AG09319 (cell line): ENCODE results near the gene LRRC26.

Experiments used
- DNase-seq: peaks from one replicate; pipeline ENCODE4 v3.0.0-alpha.2; 2010; ENCODE audit warnings: low read depth; ENCODE audit errors: extremely low read depth
- TF ChIP-seq, protein P1 (sequence below): IDR thresholded peaks from 2 replicates; pipeline ENCODE4 v1.5.1; 2011; ENCODE audit warnings: low read depth, mild to moderate bottlenecking, inconsistent platforms, low read length, moderate library complexity

The LRRC26 gene

DNA sequence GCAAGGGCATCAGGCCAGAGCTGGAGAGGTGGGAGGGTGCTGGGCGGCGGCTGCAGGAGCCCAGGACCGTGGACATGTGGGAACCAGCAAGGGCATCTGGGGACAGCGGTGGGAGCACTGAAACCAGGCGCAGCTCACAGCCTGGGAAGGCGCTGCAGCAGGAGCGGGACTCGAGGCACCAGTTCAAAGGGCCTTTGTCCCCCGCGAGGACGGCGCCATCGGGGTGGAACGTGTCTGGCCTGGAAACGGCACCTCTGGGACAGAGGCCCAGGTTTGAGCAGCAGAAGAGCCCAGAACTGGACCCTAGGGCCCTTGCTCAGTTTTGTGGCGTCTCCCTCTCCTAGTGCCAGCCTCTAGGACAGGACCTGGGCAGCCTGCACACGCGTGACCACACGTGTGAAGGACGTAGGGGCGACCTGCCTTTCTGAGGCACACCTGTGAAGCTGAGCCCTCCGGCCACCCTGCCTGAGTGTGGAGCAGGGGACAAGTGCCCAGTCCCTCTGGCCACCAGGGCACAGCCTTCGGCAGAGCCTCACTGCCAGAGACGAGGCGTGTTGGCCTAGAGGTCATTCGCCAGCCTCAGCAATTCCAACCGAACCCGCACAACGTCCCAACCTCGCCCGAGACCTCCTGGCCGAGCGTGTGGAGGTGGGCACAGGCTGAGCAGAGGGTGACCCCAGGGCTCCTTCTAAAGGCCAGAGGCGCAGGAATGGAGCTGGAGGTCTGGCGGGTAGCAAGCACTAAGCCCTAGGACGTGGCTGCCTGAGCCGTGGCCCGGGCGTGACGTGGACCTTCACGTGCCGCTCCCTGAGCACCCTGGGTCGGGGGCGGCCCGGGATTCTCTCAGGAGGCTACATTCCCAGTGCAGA lies 4.2 kb upstream of the LRRC26 start:
- TF ChIP-seq, protein P1, sequence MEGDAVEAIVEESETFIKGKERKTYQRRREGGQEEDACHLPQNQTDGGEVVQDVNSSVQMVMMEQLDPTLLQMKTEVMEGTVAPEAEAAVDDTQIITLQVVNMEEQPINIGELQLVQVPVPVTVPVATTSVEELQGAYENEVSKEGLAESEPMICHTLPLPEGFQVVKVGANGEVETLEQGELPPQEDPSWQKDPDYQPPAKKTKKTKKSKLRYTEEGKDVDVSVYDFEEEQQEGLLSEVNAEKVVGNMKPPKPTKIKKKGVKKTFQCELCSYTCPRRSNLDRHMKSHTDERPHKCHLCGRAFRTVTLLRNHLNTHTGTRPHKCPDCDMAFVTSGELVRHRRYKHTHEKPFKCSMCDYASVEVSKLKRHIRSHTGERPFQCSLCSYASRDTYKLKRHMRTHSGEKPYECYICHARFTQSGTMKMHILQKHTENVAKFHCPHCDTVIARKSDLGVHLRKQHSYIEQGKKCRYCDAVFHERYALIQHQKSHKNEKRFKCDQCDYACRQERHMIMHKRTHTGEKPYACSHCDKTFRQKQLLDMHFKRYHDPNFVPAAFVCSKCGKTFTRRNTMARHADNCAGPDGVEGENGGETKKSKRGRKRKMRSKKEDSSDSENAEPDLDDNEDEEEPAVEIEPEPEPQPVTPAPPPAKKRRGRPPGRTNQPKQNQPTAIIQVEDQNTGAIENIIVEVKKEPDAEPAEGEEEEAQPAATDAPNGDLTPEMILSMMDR, result no peak
- DNase-seq, result no peak

DNA sequence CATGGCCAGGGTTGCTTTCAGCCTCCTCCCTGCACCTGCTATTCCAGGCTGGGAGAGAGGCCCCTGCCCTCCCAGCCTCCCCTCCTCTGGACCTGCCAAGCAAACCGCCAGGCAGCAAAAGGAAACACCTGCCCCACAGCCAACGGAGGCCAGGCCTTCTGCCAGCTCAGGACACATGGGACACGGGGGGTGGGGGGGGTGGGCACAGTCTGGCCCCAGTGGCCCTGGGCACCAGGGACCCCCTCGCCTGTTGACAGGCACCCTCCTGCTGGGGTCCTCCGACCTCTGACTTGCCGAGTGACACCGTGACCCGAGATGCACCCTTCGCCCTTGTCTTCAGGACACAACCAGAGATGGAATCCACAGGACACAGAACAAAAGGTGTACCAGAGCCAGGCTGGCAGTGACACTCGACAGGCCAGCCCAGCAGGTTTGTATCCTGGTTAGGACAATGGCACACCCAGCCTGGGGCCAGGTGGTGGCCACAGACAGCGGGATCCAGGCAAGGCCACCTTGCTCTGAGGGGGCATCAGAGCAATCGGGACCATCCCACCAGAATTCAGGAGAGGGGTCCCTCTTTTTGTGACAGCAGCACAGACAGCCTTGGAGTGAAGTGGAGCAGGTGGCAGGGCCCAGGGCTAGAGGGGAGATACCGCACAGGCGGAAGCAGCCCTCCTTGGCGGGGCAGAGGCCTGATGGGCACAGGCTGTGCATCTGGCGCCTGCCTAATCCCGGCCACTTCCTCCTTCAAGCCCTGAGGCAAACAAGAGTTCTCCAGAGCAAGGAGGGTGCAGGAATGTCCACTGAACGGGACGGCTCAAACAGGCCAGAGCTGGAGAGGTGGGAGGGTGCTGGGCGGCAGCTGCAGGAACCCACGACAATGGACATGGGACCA lies 3.3 kb upstream of the LRRC26 start:
- no peak for DNase-seq
- TF ChIP-seq, protein P1, result no peak

DNA sequence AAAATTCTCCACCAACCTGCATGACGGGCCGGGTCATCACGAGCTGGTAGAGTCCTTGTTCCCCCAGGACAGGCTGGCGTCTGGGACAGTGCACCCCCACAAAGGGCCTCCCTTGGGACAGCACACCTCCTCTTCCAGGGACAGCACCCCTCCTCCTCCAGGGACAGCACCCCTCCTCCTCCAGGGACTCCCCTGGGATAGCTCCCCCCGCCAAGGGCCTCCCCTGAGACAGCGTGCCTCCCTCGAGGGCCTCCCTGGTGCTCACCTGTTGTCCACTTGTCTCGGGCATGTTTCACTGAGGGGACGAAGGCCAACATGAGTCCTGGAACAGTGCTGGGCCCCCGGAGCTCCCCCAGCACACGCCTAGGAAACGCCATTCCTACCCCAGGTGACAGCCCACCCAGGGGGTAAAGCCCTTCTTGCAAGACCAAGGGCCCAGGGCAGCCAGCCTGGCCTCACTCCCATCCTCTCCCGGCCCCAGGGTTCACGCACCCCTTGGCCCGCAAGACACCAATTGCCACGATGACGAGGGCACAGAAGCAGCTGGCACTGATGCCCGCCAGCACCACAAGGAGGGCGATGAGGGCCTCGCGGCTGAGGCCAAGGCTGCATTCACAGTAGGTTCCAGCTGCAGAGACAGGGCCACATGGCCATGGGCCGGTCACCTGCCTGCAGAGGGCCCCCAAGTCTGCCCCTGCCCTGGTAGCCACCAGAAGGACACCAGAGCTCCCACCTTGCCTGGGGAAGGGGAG lies 1.5 kb upstream of the LRRC26 start:
- TF ChIP-seq, protein P1, result no peak
- no peak for DNase-seq

DNA sequence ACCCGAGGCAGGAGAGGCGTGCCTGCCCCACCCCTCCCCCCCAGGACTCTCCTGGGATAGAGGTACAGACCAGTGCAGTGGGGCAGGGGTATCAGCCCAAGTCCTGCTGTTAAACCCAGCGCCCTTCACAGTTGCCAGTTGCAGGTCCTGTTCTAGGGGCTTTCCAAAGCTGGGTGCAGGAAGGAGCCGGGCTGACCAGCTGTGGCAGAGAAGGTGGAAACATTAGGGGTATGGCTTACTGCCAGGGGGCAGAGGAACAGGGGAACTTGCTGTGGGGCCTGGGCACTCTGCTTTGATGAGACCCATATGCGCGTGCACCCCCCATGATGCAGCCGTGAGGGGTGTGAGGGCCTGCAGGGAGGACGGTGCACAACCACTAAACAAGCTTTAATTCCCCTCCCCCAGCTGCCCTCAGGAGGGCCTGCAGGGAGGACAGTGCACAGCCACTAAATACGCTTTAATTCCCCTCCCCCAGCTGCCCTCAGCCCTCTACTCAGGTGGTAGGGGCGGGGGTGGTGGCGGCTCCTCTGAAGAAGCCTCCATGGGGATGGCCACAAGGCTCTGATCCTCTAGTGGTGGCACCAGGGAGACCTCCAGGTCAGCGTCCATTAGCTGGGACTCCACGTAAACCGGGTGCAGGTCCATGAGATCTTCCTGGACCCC lies 766 bp upstream of the LRRC26 start:
- TF ChIP-seq, protein P1, result no peak

DNA sequence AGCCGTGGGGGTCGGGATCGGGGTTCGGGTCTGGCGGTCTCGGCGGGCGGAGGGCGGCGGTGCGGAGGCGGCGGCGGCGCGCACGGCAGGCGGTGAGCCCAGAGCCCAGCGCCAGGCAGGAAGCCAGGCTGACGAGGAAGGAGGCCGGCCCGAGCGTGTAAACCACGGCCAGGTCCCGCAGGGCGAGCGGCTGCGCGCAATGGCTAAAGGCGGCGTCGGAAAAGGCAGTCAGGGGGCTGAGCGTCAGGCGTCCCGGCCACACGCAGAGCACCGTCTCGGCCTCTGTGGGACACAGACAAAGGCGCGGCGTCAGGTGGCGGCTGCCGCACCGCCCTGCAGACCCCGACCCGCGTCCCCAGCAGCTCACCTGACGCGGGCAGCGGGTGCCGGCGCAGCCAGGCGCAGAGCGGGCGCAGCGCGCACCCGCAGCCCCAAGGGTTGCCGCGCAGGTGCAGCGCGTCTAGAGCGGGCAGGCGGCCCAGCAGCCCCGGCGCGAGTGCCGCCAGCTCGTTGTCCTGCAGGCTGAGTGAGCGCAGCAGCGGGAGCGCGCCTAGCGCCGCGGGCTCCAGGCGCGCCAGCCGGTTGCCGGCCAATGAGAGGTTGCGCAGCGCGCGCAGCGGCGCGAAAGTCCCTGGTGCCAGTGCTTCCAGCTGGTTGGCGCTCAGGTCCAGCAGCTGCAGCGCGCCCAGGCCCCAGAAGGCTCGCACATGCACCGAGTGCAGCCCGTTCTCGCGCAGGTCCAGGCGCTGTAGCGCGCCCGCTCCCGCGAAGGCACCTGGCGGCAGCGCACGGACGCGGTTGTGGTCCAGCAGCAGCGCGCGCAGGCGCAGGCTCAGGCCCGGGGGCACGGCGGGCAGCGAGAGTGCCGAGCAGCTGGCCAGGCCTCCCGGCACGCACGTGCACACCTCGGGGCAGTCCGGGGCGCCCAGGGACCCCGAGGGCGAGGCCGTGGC lies 671 bp downstream of the LRRC26 start:
- TF ChIP-seq, protein P1, result no peak

More for the DNA sequence above, 766 bp upstream of the LRRC26 start:
- no peak for DNase-seq

DNA sequence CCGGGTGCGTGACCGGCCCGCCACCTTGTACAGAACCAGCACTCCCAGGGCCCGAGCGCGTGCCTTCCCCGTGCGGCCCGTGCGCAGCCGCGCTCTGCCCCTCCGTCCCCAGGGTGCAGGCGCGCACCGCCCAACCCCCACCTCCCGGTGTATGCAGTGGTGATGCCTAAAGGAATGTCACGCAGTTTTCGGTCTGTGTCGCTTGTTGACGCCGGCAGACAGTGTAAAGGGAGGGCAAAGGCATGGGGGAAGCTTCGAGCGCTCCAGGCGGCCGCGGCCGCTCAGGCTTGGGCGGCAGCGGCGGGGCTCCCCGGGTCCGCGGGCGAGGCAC lies 1.3 kb downstream of the LRRC26 start:
- DNase-seq, result no peak
- TF ChIP-seq, protein P1, result no peak

More for the DNA sequence above, 671 bp downstream of the LRRC26 start:
- DNase-seq, result no peak
